A673 (cell line): ENCODE measurements around the gene NEMF. TPM values are rescaled to one million over a fixed set of nuclear protein-coding genes. Genes with fewer than 3 reads are reported as not detected.
A peak's percentile ranks its signal among the peaks of the same experiment; 100 is the strongest.

Experiments used
- BruUV-seq: library from RNA; stranded (reverse); fragments of 400-500 nt; replicated peaks from 2 replicates; lab custom pipeline; 2021; lab: Mats Ljungman, UMichigan
- CTCF ChIA-PET: fragments of 300-600 bp; sonication (Branson Sonifier 250); formaldehyde crosslinking; loops from one replicate; lab custom pipeline; 2022; ENCODE audit warnings: antibody characterized with exemption; lab: Charles Lee
- POLR2A ChIA-PET: fragments of 300-600 bp; sonication (Branson Sonifier 250); formaldehyde crosslinking; loops from one replicate; lab custom pipeline; 2022; ENCODE audit warnings: antibody characterized with exemption; ENCODE audit not compliant: low non-redundant PET; lab: Charles Lee
- DNase-seq: peaks from one replicate; pipeline ENCODE4 v3.0.0-alpha.2; 2015; ENCODE audit warnings: low spot score
- H3K27ac ChIP-seq: fragments of 200-600 bp; sonication (generic); 2 replicates; pipeline ENCODE4 v1.5.1; 2016; ENCODE audit warnings: mixed run types, low read depth, mild to moderate bottlenecking, mixed read lengths, antibody characterized with exemption, low read length; ENCODE audit not compliant: poor library complexity, severe bottlenecking
- H3K27me3 ChIP-seq: fragments of 200-600 bp; sonication (generic); replicated peaks from 2 replicates; pipeline ENCODE4 v1.6.1; 2017; ENCODE audit warnings: mixed run types, low read depth, mild to moderate bottlenecking, mixed read lengths, antibody characterized with exemption, low read length; ENCODE audit not compliant: insufficient read depth, poor library complexity
- H3K36me3 ChIP-seq: fragments of 200-600 bp; sonication (generic); 2 replicates; pipeline ENCODE4 v1.6.1; 2016; ENCODE audit warnings: mixed run types, mild to moderate bottlenecking, mixed read lengths, antibody characterized with exemption, low read length; ENCODE audit not compliant: insufficient read depth, poor library complexity, severe bottlenecking
- H3K4me1 ChIP-seq: fragments of 200-600 bp; sonication (generic); 2 replicates; pipeline ENCODE4 v1.6.1; 2017; ENCODE audit warnings: mixed run types, mild to moderate bottlenecking, mixed read lengths, antibody characterized with exemption, low read length; ENCODE audit not compliant: insufficient read depth, poor library complexity, severe bottlenecking
- H3K4me3 ChIP-seq: fragments of 200-600 bp; sonication (generic); 2 replicates; pipeline ENCODE4 v1.5.1; 2016; ENCODE audit warnings: low read depth, mixed run types, mild to moderate bottlenecking, mixed read lengths, low read length; ENCODE audit not compliant: poor library complexity, severe bottlenecking
- H3K9me3 ChIP-seq: fragments of 200-600 bp; sonication (generic); 2 replicates; pipeline ENCODE4 v1.6.1; 2016; ENCODE audit warnings: mixed run types, low read depth, mild to moderate bottlenecking, mixed read lengths, antibody characterized with exemption, low read length; ENCODE audit not compliant: poor library complexity, severe bottlenecking
- CTCF ChIP-seq: fragments of 300-800, 200-600 bp; sonication (generic); conservative IDR thresholded peaks from 2 replicates; pipeline ENCODE4 v1.5.1; 2017; ENCODE audit warnings: low read depth, mild to moderate bottlenecking, antibody characterized with exemption, low read length, moderate library complexity, mixed read lengths
- EZH2 ChIP-seq: fragments of 200-600 bp; sonication (generic); IDR thresholded peaks from 2 replicates; pipeline ENCODE4 v1.6.1; 2017; ENCODE audit warnings: borderline replicate concordance, low read depth, mild to moderate bottlenecking, mixed read lengths, antibody characterized with exemption, low read length; ENCODE audit not compliant: poor library complexity, severe bottlenecking
- intact Hi-C: fragments of 100-400 bp; cut with micrococcal nuclease; formaldehyde crosslinking; loops from one replicate; pipeline ENCODE4 v1.10.0; 2022; ENCODE audit not compliant: unreplicated experiment
- total RNA-seq: library from RNA; stranded (reverse); gene quantifications from 2 replicates; pipeline ENCODE4 v1.2.3, GENCODE V29; 2021

Gene NEMF
- total RNA-seq, 1 experiment from 2014 or later, result 77.5 TPM

GRCh38 chr14:49853572-49854375, 1.2 kb upstream of the NEMF start:
- no TSS peak for BruUV-seq
- Histone ChIP-seq H3K4me1 (peaks cover 10% of the 10 kb centered on the region), H3K27me3 (no peaks in the 10 kb centered on the region), H3K36me3 (peaks cover 20% of the 10 kb centered on the region), H3K4me3 (peak overlapping the region; percentile 86), H3K9me3 (no peaks in the 10 kb centered on the region), H3K27ac (no peak overlapping the region)
- TF ChIP-seq EZH2 (no peak), CTCF (peak; percentile 68)
- ChIA-PET CTCF (interaction anchor here (0.6 to 1.4 kb wide), 6 partner anchors 8 to 706 kb away, joined by 3 to 6 read pairs (median 4); partner anchors contain the start of genes ATL1, DNAAF2 and VCPKMT), POLR2A (no interaction called here)
- intact Hi-C loops, result loop anchor here (5.0 kb wide), 1 partner anchor 221 kb away; no protein-coding TSS in a partner anchor
- DNase-seq, result peak; percentile 84

GRCh38 chr14:49853158-49853477, 530 bp upstream of the NEMF start:
- no peak for DNase-seq
- Histone ChIP-seq H3K4me3 (peak overlapping the region; percentile 86), H3K4me1 (peaks cover 10% of the 10 kb centered on the region), H3K36me3 (peaks cover 21% of the 10 kb centered on the region), H3K9me3 (no peaks in the 10 kb centered on the region), H3K27me3 (no peaks in the 10 kb centered on the region), H3K27ac (peak overlapping the region; percentile 87)
- POLR2A ChIA-PET, result interaction anchor here (0.9 kb wide), 1 partner anchor 9 kb away, joined by 3 read pairs; no protein-coding TSS in a partner anchor
- intact Hi-C loops, result loop anchor here (5.0 kb wide), 1 partner anchor 221 kb away; no protein-coding TSS in a partner anchor
- no peak for TF ChIP-seq CTCF
- TF ChIP-seq EZH2, result no peak
- CTCF ChIA-PET, result interaction anchor here (0.6 to 2.3 kb wide), 7 partner anchors 9 to 707 kb away, joined by 4 to 19 read pairs (median 5); partner anchors contain the start of genes ATL1, DNAAF2 and VCPKMT
- no TSS peak for BruUV-seq

GRCh38 chr14:49851813-49852212, 775 bp downstream of the NEMF start:
- DNase-seq, result no peak
- TF ChIP-seq EZH2 (no peak), CTCF (no peak)
- Histone ChIP-seq H3K36me3 (peaks cover 21% of the 10 kb centered on the region), H3K27me3 (no peaks in the 10 kb centered on the region), H3K4me1 (peaks cover 10% of the 10 kb centered on the region), H3K27ac (peak overlapping the region; percentile 87), H3K9me3 (no peaks in the 10 kb centered on the region), H3K4me3 (peak overlapping the region; percentile 86)
- POLR2A ChIA-PET, result interaction anchor here (0.6 to 1.0 kb wide), 2 partner anchors 231 kb away, joined by 3 read pairs; partner anchors contain the start of genes MGAT2 and RPL36AL
- BruUV-seq, result no TSS peak
- intact Hi-C loops, result loop anchor here (5.0 kb wide), 1 partner anchor 220 kb away; no protein-coding TSS in a partner anchor
- CTCF ChIA-PET, result interaction anchor here (0.6 to 2.3 kb wide), 3 partner anchors 10 to 84 kb away, joined by 6 to 19 read pairs (median 11); no protein-coding TSS in a partner anchor
